Ishikawa (cell line): ENCODE results near the gene USPL1.

Experiments used
- CEBPB ChIP-seq: IDR thresholded peaks from 2 replicates; pipeline ENCODE4 v1.6.1; 2012
- CREB1 ChIP-seq: IDR thresholded peaks from 2 replicates; pipeline ENCODE4 v1.6.1; 2012; ENCODE audit warnings: low read depth
- EGR1 ChIP-seq: IDR thresholded peaks from 2 replicates; pipeline ENCODE4 v1.6.1; 2012
- EP300 ChIP-seq: IDR thresholded peaks from 2 replicates; pipeline ENCODE4 v1.6.1; 2012; ENCODE audit warnings: borderline replicate concordance
- FOXM1 ChIP-seq: IDR thresholded peaks from 2 replicates; pipeline ENCODE4 v1.6.1; 2012; ENCODE audit warnings: low read depth, borderline replicate concordance
- MAX ChIP-seq: IDR thresholded peaks from 2 replicates; pipeline ENCODE4 v1.6.1; 2012
- NFIC ChIP-seq: IDR thresholded peaks from 2 replicates; pipeline ENCODE4 v1.6.1; 2012
- RAD21 ChIP-seq: IDR thresholded peaks from 2 replicates; pipeline ENCODE4 v1.6.1; 2012; ENCODE audit warnings: low read depth
- TAF1 ChIP-seq: IDR thresholded peaks from 2 replicates; pipeline ENCODE4 v1.6.1; 2012; ENCODE audit warnings: low read depth, mild to moderate bottlenecking
- TCF12 ChIP-seq: IDR thresholded peaks from 2 replicates; pipeline ENCODE4 v1.6.1; 2012; ENCODE audit warnings: low read depth
- TEAD4 ChIP-seq: IDR thresholded peaks from 2 replicates; pipeline ENCODE4 v1.6.1; 2012
- YY1 ChIP-seq: IDR thresholded peaks from 2 replicates; pipeline ENCODE4 v1.6.1; 2012; ENCODE audit warnings: low read depth
- ZBTB7A ChIP-seq: IDR thresholded peaks from 2 replicates; pipeline ENCODE4 v1.6.1; 2012; ENCODE audit warnings: low read depth
- TF ChIP-seq, protein P1 (sequence below): IDR thresholded peaks from 2 replicates; pipeline ENCODE4 v1.6.1; 2012; ENCODE audit warnings: low read depth, mild to moderate bottlenecking
- TF ChIP-seq, protein P2 (sequence below): IDR thresholded peaks from 2 replicates; pipeline ENCODE4 v1.6.1; 2012

The USPL1 gene

GRCh38 chr13:30620941-30621340, 3.2 kb downstream of the USPL1 start:
- no peak for TF ChIP-seq YY1
- TF ChIP-seq NFIC: no peak
- no peak for TF ChIP-seq EP300
- TF ChIP-seq EGR1: no peak
- TF ChIP-seq FOXM1: no peak
- no peak for TF ChIP-seq CEBPB
- TF ChIP-seq, protein P1, sequence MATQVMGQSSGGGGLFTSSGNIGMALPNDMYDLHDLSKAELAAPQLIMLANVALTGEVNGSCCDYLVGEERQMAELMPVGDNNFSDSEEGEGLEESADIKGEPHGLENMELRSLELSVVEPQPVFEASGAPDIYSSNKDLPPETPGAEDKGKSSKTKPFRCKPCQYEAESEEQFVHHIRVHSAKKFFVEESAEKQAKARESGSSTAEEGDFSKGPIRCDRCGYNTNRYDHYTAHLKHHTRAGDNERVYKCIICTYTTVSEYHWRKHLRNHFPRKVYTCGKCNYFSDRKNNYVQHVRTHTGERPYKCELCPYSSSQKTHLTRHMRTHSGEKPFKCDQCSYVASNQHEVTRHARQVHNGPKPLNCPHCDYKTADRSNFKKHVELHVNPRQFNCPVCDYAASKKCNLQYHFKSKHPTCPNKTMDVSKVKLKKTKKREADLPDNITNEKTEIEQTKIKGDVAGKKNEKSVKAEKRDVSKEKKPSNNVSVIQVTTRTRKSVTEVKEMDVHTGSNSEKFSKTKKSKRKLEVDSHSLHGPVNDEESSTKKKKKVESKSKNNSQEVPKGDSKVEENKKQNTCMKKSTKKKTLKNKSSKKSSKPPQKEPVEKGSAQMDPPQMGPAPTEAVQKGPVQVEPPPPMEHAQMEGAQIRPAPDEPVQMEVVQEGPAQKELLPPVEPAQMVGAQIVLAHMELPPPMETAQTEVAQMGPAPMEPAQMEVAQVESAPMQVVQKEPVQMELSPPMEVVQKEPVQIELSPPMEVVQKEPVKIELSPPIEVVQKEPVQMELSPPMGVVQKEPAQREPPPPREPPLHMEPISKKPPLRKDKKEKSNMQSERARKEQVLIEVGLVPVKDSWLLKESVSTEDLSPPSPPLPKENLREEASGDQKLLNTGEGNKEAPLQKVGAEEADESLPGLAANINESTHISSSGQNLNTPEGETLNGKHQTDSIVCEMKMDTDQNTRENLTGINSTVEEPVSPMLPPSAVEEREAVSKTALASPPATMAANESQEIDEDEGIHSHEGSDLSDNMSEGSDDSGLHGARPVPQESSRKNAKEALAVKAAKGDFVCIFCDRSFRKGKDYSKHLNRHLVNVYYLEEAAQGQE: no peak
- no peak for TF ChIP-seq MAX
- no peak for TF ChIP-seq TEAD4
- no peak for TF ChIP-seq ZBTB7A
- no peak for TF ChIP-seq TCF12

GRCh38 chr13:30622551-30622950, 4.8 kb downstream of the USPL1 start:
- TF ChIP-seq NFIC (no peak), MAX (no peak), EP300 (no peak), YY1 (no peak), EGR1 (no peak), TAF1 (no peak), CEBPB (no peak)
- TF ChIP-seq, protein P2, sequence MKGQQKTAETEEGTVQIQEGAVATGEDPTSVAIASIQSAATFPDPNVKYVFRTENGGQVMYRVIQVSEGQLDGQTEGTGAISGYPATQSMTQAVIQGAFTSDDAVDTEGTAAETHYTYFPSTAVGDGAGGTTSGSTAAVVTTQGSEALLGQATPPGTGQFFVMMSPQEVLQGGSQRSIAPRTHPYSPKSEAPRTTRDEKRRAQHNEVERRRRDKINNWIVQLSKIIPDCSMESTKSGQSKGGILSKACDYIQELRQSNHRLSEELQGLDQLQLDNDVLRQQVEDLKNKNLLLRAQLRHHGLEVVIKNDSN: no peak

DNA sequence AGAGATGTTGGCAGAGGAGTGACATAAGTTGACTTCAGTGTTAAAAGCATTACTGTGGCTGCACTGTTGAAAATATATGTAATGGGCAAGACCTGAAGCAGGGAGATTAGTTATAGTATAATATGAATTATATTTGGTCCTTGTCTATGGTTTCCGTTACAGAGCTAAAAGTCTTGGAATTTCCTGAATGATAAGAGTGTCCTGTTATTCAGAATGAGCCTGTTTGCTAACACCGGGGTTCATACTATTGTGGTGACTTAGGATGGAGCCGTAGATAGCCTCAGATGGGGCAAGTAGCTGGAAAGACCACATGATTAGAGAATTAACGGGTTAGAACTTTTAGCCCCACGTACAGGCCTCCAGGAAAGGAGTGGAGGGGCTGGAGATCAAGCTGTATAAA, 5.7 kb downstream of the USPL1 start:
- TF ChIP-seq MAX (no peak), EGR1 (no peak), TAF1 (no peak), EP300 (no peak), CEBPB (no peak)
- TF ChIP-seq, protein P2: no peak
- TF ChIP-seq, protein P1: no peak

DNA sequence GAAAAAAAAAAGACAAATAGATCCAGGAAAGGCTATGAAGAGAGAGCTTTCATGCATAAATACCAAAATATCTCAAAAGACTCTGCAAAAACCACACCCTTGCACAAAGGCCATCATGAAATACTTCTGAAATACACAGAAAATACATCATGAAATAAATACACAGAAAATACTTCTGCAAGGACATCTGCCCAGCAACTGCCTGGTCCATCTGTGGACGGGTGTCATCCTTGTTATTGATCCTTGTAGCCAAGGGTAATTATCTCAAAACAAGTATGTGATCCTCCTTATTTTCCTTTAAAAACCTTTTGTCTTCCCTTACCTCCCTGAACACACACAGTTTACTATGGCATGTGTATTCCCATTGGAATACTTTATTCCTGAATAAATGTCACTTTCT, 6.9 kb downstream of the USPL1 start:
- TF ChIP-seq YY1: no peak
- no peak for TF ChIP-seq TAF1
- TF ChIP-seq CREB1: no peak
- no peak for TF ChIP-seq EGR1
- no peak for TF ChIP-seq EP300
- TF ChIP-seq ZBTB7A: no peak
- TF ChIP-seq MAX: no peak
- no peak for TF ChIP-seq TCF12
- no peak for TF ChIP-seq NFIC

- TF ChIP-seq TEAD4: no peak
- TF ChIP-seq CREB1: no peak
- TF ChIP-seq CEBPB: no peak
- TF ChIP-seq, protein P2: no peak
- TF ChIP-seq TAF1: no peak
- TF ChIP-seq FOXM1: no peak
- no peak for TF ChIP-seq TCF12
- TF ChIP-seq EGR1: no peak
- TF ChIP-seq YY1: no peak
- no peak for TF ChIP-seq EP300
- no peak for TF ChIP-seq RAD21
- TF ChIP-seq ZBTB7A: no peak
Measured at GRCh38 chr13:30629527-30629926, 11.8 kb downstream of the USPL1 start.

DNA sequence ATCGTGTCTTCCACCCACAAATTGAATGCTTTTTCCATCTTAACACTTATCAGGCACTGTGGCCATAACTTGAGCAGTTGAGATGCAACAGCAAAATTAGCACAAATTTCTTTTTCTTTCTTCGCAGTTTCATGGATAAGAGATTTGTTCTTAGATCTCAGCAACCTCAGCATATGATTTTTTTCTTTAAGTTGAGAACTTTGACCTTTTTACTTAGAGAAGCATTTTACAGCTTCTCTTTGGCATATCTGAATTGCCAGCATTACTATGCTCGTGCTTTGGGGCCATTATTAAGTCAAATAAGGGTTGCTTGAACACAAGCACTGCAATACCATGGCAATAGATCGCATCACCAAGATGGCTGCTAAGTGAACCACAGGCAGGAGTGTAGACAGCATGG, 16.1 kb downstream of the USPL1 start:
- TF ChIP-seq NFIC (no peak), ZBTB7A (no peak), MAX (no peak), TCF12 (no peak), TAF1 (no peak), EP300 (no peak), TEAD4 (no peak), CEBPB (no peak), FOXM1 (no peak), EGR1 (no peak), RAD21 (no peak), YY1 (no peak), CREB1 (no peak)
- TF ChIP-seq, protein P2: no peak
- TF ChIP-seq, protein P1: no peak
